Measurements from ENCODE around the gene CLEC3B.

DNA sequence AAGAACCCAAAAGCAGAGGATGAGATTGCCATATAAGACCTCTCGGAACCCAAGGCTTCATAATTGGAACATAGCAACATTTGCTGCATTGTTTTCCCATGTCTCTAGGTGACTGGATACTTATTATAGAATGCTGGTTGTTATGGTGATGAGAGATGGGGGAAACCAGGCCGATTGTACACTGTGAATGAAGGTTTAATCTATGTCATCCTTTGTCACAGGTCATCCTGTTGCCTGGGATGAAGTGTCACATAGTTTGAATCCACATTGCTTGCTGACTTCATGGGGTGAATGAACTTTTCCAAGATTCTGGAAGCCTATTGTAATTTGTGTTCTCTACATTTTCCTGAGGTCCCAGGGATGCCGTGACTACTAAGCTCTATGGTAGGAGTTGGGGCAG lies 41.8 kb downstream of the CLEC3B start:
- TF ChIP-seq CTCF (conservative IDR thresholded peaks at IDR 0.05; ENCODE audit: low read depth, low read length) (no peak), EZH2phosphoT487 (IDR thresholded peaks at IDR 0.05; ENCODE audit: borderline replicate concordance, low read length) (no peak), EZH2 (IDR thresholded peaks at IDR 0.05; ENCODE audit: low read length, unreplicated experiment) (no peak)
